Kidney (tissue), 14 donors: Measurements from ENCODE around the gene PITPNM1. TPM values are rescaled to one million over a fixed set of nuclear protein-coding genes. Genes with fewer than 3 reads are reported as not detected.
A peak's percentile ranks its signal among the peaks of the same experiment; 100 is the strongest.

ENCODE experiments used
- DNase-seq, 5 donors: peaks; one replicate each; pipeline ENCODE4 v3.0.0-alpha.2; 2013 to 2020
- FAIRE-seq: peaks from 2 replicates; lab custom pipeline; 2012; peaks lifted over from hg19 to GRCh38; lab: Jason Lieb, UNC
- H3K27ac ChIP-seq, 2 donors: one replicate each; pipeline ENCODE4 v1.7.0; 2013; ENCODE audit warnings: low read depth in 2 of 2, low read length in 2 of 2, inconsistent platforms in 1 of 2
- H3K27me3 ChIP-seq: one replicate; pipeline ENCODE4 v1.7.1; 2013; ENCODE audit warnings: low read length, inconsistent platforms; ENCODE audit not compliant: control insufficient read depth, insufficient read depth
- H3K36me3 ChIP-seq, 3 donors: one replicate each; pipeline versions ENCODE4 v1.7.0 to v1.7.1; 2013; ENCODE audit warnings: low read length in 3 of 3, control low read depth in 1 of 3, inconsistent platforms in 1 of 3; ENCODE audit not compliant: insufficient read depth in 3 of 3, control insufficient read depth in 2 of 3
- H3K4me1 ChIP-seq, 3 donors: one replicate each; pipeline versions ENCODE4 v1.7.0 to v1.7.1; 2013; ENCODE audit warnings: low read length in 3 of 3, inconsistent platforms in 1 of 3, low read depth in 1 of 3; ENCODE audit not compliant: control insufficient read depth in 2 of 3, insufficient read depth in 2 of 3
- H3K4me3 ChIP-seq, 3 donors: one replicate each; pipeline versions ENCODE4 v1.7.0 to v1.8.1; 2013; ENCODE audit warnings: low read length in 3 of 3, control low read depth in 1 of 3, inconsistent platforms in 1 of 3
- H3K9ac ChIP-seq, 3 donors: one replicate each; pipeline versions ENCODE4 v1.7.0 to v1.7.1; 2013; ENCODE audit warnings: low read length in 3 of 3, control low read depth in 1 of 3, inconsistent platforms in 1 of 3
- H3K9me3 ChIP-seq, 3 donors: one replicate each; pipeline versions ENCODE4 v1.7.0 to v1.7.1; 2013; ENCODE audit warnings: low read length in 3 of 3, control low read depth in 1 of 3, inconsistent platforms in 1 of 3; ENCODE audit not compliant: control insufficient read depth in 2 of 3, insufficient read depth in 1 of 3
- intact Hi-C: fragments of 100-400 bp; cut with DNase I; formaldehyde crosslinking; loops from one replicate; pipeline ENCODE4 v1.11.1; 2022
- polyA plus RNA-seq: library from polyadenylated mRNA; stranded (reverse); fragments of 350-450 nt; fragmentation: Illumina TruSeq; extraction: RNeasy Lipid Tissue Mini Kit (QIAGEN cat#74804); gene quantifications from one replicate; pipeline ENCODE4 v1.2.3, GENCODE V29; 2014; ENCODE audit warnings: low read depth, low replicate concordance; ENCODE audit not compliant: insufficient read depth
- total RNA-seq: library from RNA; stranded (reverse); fragmentation: NEBNext Ultra II Directional; extraction: Animal tissue kit (Norgen Biotek cat#: 25700); gene quantifications from one replicate; pipeline ENCODE4 v1.2.1, GENCODE V29; 2021
- TF ChIP-seq, protein P1 (sequence below): IDR thresholded peaks from 3 replicates; pipeline ENCODE4 v1.5.1; 2012; ENCODE audit warnings: mild to moderate bottlenecking, moderate library complexity, borderline replicate concordance; ENCODE audit not compliant: insufficient read depth; ENCODE audit errors: extremely low read depth
- donor health status: control.
- donor health status: control.
- donor health status: control.
- donor health status: control.
- donor health status: control.
- donor health status: DM: yes; HTN: yes; CAD: no.
- donor health status: Normal renal cell carcinoma (clear cell type).

PITPNM1 gene
- total and polyA plus RNA-seq, 2 donors from 2014 or later: 19.3 to 74.7 TPM

DNA sequence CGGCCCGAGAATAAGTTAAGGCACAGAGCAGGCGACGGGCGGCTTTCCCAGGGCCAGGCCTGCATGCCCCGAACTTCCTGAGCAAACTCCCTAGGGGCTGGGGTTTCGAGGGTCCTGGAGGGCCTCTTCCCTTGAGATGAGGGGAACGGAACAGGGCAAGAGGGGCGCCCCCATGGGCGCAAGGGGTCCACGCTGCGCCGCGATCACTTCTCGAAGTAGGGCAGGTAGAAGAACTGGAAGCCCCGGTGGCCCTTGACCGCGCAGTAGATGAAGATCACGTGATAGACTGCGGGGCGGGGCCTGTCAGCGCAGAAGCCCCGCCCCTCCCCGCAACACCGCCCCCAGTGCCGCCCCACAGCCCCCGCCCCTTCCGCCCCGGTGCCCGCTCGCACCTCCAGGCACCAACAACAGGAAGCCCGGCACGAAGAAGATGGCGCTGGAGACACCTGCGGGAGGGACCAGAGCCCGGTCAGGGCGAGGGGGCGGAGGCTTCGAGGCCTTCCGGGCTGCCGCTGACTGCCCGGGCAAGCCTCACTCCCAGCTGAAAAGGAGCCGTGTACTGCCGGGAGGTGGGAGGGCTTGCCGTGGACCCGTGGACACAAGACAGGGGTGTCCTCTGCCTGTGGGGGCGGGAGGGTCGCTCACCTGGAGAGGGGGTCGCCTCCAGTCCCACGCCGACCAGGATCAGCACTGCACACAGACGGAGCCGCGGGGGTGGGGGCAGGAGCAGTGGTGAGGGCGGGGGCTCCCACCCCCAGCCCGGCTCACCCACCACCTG lies 40.6 kb downstream of the PITPNM1 start:
- DNase-seq (peak; percentile 92 to 97 (median 94)), FAIRE-seq (no peak)
- no peaks in the 10 kb centered on the region for H3K9me3 ChIP-seq
- peaks cover 0 to 23% (median 12%) of the 10 kb centered on the region in 3 donors for H3K4me1 ChIP-seq
- peak overlapping the region; percentile 93 for H3K27ac ChIP-seq
- TF ChIP-seq, protein P1, sequence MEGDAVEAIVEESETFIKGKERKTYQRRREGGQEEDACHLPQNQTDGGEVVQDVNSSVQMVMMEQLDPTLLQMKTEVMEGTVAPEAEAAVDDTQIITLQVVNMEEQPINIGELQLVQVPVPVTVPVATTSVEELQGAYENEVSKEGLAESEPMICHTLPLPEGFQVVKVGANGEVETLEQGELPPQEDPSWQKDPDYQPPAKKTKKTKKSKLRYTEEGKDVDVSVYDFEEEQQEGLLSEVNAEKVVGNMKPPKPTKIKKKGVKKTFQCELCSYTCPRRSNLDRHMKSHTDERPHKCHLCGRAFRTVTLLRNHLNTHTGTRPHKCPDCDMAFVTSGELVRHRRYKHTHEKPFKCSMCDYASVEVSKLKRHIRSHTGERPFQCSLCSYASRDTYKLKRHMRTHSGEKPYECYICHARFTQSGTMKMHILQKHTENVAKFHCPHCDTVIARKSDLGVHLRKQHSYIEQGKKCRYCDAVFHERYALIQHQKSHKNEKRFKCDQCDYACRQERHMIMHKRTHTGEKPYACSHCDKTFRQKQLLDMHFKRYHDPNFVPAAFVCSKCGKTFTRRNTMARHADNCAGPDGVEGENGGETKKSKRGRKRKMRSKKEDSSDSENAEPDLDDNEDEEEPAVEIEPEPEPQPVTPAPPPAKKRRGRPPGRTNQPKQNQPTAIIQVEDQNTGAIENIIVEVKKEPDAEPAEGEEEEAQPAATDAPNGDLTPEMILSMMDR: no peak
- H3K36me3 ChIP-seq: no peaks in the 10 kb centered on the region
- intact Hi-C loops: no loop called here
- H3K27me3 ChIP-seq: no peaks in the 10 kb centered on the region
- H3K9ac ChIP-seq: peak overlapping the region; percentile 9 to 96 (median 18)
- H3K4me3 ChIP-seq: peak overlapping the region; percentile 50 to 81 (median 56)

DNA sequence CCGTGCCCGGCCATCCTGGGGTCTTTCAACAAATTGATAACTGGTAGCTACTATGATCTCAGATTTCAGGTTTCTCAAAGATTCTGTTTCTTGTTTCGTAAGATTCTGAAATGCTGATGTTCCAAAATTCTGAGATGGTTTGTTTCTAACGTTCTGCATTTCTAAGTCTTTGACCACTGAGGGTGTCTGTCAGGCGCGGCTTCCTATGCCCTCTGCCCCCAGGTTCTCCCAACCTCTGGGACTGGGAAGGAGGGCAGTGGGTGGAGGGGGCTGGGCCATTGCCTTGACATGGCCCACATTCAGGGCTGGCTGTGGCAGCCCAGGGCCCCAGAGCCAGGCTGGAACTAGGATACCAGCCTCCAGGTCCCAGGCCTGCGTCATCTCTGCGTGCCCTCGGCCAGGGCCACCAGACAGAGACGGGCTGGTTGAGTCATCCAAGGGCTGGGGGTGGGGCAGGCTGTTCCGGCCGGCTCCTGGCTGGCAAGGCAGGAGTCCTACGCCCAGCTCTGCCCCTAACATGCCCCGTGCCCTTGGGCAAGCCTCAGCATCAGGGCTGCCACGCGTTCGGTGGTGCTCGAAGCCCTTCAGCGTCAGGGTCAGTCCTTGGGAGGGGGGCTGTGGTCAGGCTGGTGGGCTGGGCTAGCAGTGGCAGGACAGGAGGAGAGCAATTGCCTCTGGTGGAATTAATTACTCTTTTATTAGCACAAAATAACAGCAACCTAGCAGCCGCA lies 41.3 kb downstream of the PITPNM1 start:
- intact Hi-C loops: no loop called here
- no peaks in the 10 kb centered on the region for H3K9me3 ChIP-seq
- peak overlapping the region in 1 of 3 donors; percentile 48 for H3K9ac ChIP-seq
- peaks cover 0 to 21% (median 12%) of the 10 kb centered on the region in 3 donors for H3K4me1 ChIP-seq
- no peak for FAIRE-seq
- TF ChIP-seq, protein P1: no peak
- H3K4me3 ChIP-seq: peak overlapping the region in 1 of 3 donors; percentile 81
- H3K27me3 ChIP-seq: no peaks in the 10 kb centered on the region
- DNase-seq: peak in 2 of 5 donors; percentile 78 to 95
- peak overlapping the region; percentile 86 to 93 for H3K27ac ChIP-seq
- H3K36me3 ChIP-seq: no peaks in the 10 kb centered on the region

DNA sequence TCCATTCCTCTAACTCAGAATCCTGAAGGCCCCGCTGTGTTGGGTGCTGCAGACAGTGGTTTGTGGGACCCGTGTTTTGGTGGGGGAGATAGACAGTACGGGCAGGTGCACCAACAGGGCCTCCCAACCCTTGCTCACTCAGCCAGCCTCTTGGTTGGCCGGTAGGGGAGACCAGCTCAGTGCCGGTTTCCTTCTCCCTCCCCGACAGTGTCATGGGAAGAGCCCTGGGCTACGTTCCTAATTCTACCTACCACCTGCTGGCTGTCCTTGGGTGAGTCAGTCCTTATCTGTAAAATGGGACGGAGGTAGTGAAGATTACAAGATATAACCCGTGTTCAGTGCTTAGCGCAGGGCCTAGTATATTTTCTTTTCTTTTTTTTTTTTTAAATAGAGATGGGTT lies 42.0 kb downstream of the PITPNM1 start:
- DNase-seq: peak in 1 of 5 donors; percentile 66
- Histone ChIP-seq H3K9me3 (no peaks in the 10 kb centered on the region), H3K9ac (no peak overlapping the region), H3K4me1 (peaks cover 0 to 18% (median 8%) of the 10 kb centered on the region in 3 donors), H3K27ac (no peak overlapping the region), H3K27me3 (no peaks in the 10 kb centered on the region), H3K4me3 (no peak overlapping the region), H3K36me3 (no peaks in the 10 kb centered on the region)
- intact Hi-C loops: no loop called here
- FAIRE-seq: no peak
- TF ChIP-seq, protein P1: no peak
